Neuronal stem cell (in vitro differentiated cells): ENCODE results near the gene TEDC2. TPM values are rescaled to one million over a fixed set of nuclear protein-coding genes. Genes with fewer than 3 reads are reported as not detected.

Experiments
- DNase-seq: peaks from one replicate; pipeline ENCODE4 v3.0.0-alpha.2; 2013; ENCODE audit warnings: low spot score
- H2AFZ ChIP-seq: one replicate; pipeline ENCODE4 v1.6.1; 2013; ENCODE audit warnings: mild to moderate bottlenecking, low read length, inconsistent platforms
- H2AK5ac ChIP-seq: 2 replicates; pipeline ENCODE4 v1.6.1; 2013; ENCODE audit warnings: low read depth, mild to moderate bottlenecking, inconsistent platforms, low read length, moderate library complexity, mixed read lengths
- H2BK120ac ChIP-seq: 2 replicates; pipeline ENCODE4 v1.6.1; 2013; ENCODE audit warnings: low read depth, mild to moderate bottlenecking, inconsistent platforms, low read length, moderate library complexity, mixed read lengths
- H2BK12ac ChIP-seq: one replicate; pipeline ENCODE4 v1.6.1; 2013; ENCODE audit warnings: low read length, inconsistent platforms
- H2BK15ac ChIP-seq: 2 replicates; pipeline ENCODE4 v1.6.1; 2013; ENCODE audit warnings: mild to moderate bottlenecking, low read length, inconsistent platforms, mixed read lengths
- H2BK5ac ChIP-seq: one replicate; pipeline ENCODE4 v1.6.1; 2013; ENCODE audit warnings: inconsistent platforms, mild to moderate bottlenecking, low read length, moderate library complexity
- H3K14ac ChIP-seq: one replicate; pipeline ENCODE4 v1.6.1; 2013; ENCODE audit warnings: low read length, inconsistent platforms
- H3K18ac ChIP-seq: 2 replicates; pipeline ENCODE4 v1.6.1; 2013; ENCODE audit warnings: low read length, inconsistent platforms
- H3K23ac ChIP-seq: 2 replicates; pipeline ENCODE4 v1.6.1; 2013; ENCODE audit warnings: low read depth, mild to moderate bottlenecking, mixed read lengths, low read length, inconsistent platforms; ENCODE audit not compliant: poor library complexity
- H3K27ac ChIP-seq: replicated peaks from 3 replicates; pipeline ENCODE4 v1.5.1; 2013; ENCODE audit warnings: low read length, inconsistent platforms
- H3K27me3 ChIP-seq, 3 experiments: 2 replicates each; pipeline ENCODE4 v1.6.1; 2013; ENCODE audit warnings: low read length in 3 of 3, mild to moderate bottlenecking in 2 of 3, inconsistent platforms in 1 of 3, low read depth in 1 of 3, mixed read lengths in 1 of 3, moderate library complexity in 1 of 3; ENCODE audit not compliant: control insufficient read depth in 3 of 3, insufficient read depth in 3 of 3
- H3K36me3 ChIP-seq, 2 donors: replicated peaks in 1 of 2; 2 replicates each; pipeline ENCODE4 v1.6.1; 2013; ENCODE audit warnings: low read length in 2 of 2; ENCODE audit not compliant: control insufficient read depth in 2 of 2, insufficient read depth in 2 of 2
- H3K4ac ChIP-seq: 2 replicates; pipeline ENCODE4 v1.6.1; 2013; ENCODE audit warnings: inconsistent platforms, mild to moderate bottlenecking, low read length, moderate library complexity
- H3K4me1 ChIP-seq, 2 donors: 1 replicate in 1 of 2; 2 replicates in 1 of 2; pipeline ENCODE4 v1.6.1; 2013; ENCODE audit warnings: low read length in 2 of 2, low read depth in 1 of 2; ENCODE audit not compliant: control insufficient read depth in 2 of 2, insufficient read depth in 1 of 2
- H3K4me2 ChIP-seq: one replicate; pipeline ENCODE4 v1.6.1; 2013; ENCODE audit warnings: mild to moderate bottlenecking, low read length, inconsistent platforms; ENCODE audit not compliant: insufficient read depth, poor library complexity, severe bottlenecking
- H3K4me3 ChIP-seq, 2 donors: 2 replicates each; pipeline ENCODE4 v1.5.1; 2013; ENCODE audit warnings: low read length in 2 of 2, mild to moderate bottlenecking in 2 of 2, inconsistent platforms in 1 of 2, moderate library complexity in 1 of 2
- H3K79me1 ChIP-seq: one replicate; pipeline ENCODE4 v1.6.1; 2013; ENCODE audit warnings: low read depth, mild to moderate bottlenecking, inconsistent platforms, low read length, moderate library complexity
- H3K9ac ChIP-seq: one replicate; pipeline ENCODE4 v1.6.1; 2013; ENCODE audit warnings: mild to moderate bottlenecking, low read depth, low read length, inconsistent platforms; ENCODE audit not compliant: poor library complexity
- H3K9me3 ChIP-seq, 2 donors: replicated peaks in 1 of 2; 2 replicates each; pipeline versions ENCODE3 to v1.6.1; 2013; ENCODE audit warnings: low read length in 2 of 2, mild to moderate bottlenecking in 2 of 2, inconsistent platforms in 1 of 2, low read depth in 1 of 2, mixed read lengths in 1 of 2, moderate library complexity in 1 of 2; ENCODE audit not compliant: control insufficient read depth in 2 of 2, insufficient read depth in 1 of 2
- H4K8ac ChIP-seq: one replicate; pipeline ENCODE4 v1.6.1; 2013; ENCODE audit warnings: low read depth, mild to moderate bottlenecking, inconsistent platforms, low read length, moderate library complexity
- H4K91ac ChIP-seq: one replicate; pipeline ENCODE4 v1.6.1; 2013; ENCODE audit warnings: low read length, low read depth, mild to moderate bottlenecking, inconsistent platforms; ENCODE audit not compliant: poor library complexity
- WGBS, 2 donors: extraction: QIAGEN DNeasy Blood & Tissue Kit; methylation state at CpG; one replicate each; pipeline ENCODE4 v1.1.7; 2013; ENCODE audit warnings: missing lambda C conversion rate in 2 of 2, mixed read lengths in 1 of 2; ENCODE audit not compliant: insufficient read length in 2 of 2, insufficient replicate concordance in 1 of 2; ENCODE audit errors: extremely low coverage in 2 of 2; 5-methylcytosine and 5-hydroxymethylcytosine counted together
- polyA plus RNA-seq, 2 experiments: library from polyadenylated mRNA; stranded (reverse); fragments of 200-250 nt; gene quantifications; one replicate each; pipeline ENCODE4 v1.2.3, GENCODE V29; 2013

The TEDC2 gene
- 31.4 TPM for polyA plus RNA-seq (2013, experiment 1 of 2)
- polyA plus RNA-seq (2013, experiment 2 of 2), result 29.6 TPM

GRCh38 chr16:2459647-2460390 is at the start of gene TEDC2:
Gene TEDC2 (plus strand): TSS chr16:2460109. CDS start chr16:2460145, 36 bp downstream.
- no CpG with 5 or more reads among the region's 66 CpGs for WGBS, 2 donors
- Histone ChIP-seq H3K4ac (no peak within 1 kb of the TSS), H4K8ac (no peak within 1 kb of the TSS), H3K9ac (peak within 1 kb of the TSS; percentile 91), H3K9me3 (no peaks in the 10 kb centered on the region), H3K27ac (peak within 1 kb of the TSS; percentile 77), H2BK120ac (no peak within 1 kb of the TSS), H2BK12ac (no peak within 1 kb of the TSS), H3K36me3 (peaks cover 45 to 68% of the 10 kb centered on the region in 2 donors), H2AFZ (peak within 1 kb of the TSS; percentile 98), H3K4me1 (peaks cover 13 to 19% of the 10 kb centered on the region in 2 donors), H3K14ac (peak within 1 kb of the TSS; percentile 49), H3K23ac (peak within 1 kb of the TSS; percentile 86), H3K27me3 (no peaks in the 10 kb centered on the region), H2AK5ac (peak within 1 kb of the TSS; percentile 75), H4K91ac (peak within 1 kb of the TSS; percentile 9), H3K4me2 (peak within 1 kb of the TSS; percentile 89), H3K79me1 (peaks cover 19% of the 10 kb centered on the region), H3K4me3 (peak within 1 kb of the TSS; percentile 67 to 92), H2BK15ac (peak within 1 kb of the TSS; percentile 67), H3K18ac (peak within 1 kb of the TSS; percentile 94), H2BK5ac (peak within 1 kb of the TSS; percentile 87)
- peak; percentile 96 for DNase-seq

- Histone ChIP-seq H2BK120ac (no peak overlapping the region), H3K9ac (no peak overlapping the region), H3K23ac (no peak overlapping the region), H4K8ac (no peak overlapping the region), H2BK15ac (no peak overlapping the region), H2BK12ac (no peak overlapping the region), H3K9me3 (no peaks in the 10 kb centered on the region), H3K4me1 (no peaks in the 10 kb centered on the region), H3K27ac (no peak overlapping the region), H2BK5ac (no peak overlapping the region), H3K36me3 (no peaks in the 10 kb centered on the region), H2AK5ac (no peak overlapping the region), H3K4ac (no peak overlapping the region), H4K91ac (no peak overlapping the region), H3K18ac (no peak overlapping the region), H3K4me2 (no peak overlapping the region), H3K4me3 (no peak overlapping the region), H3K27me3 (peaks cover 0 to 12% (median 0%) of the 10 kb centered on the region in 3 experiments), H2AFZ (no peak overlapping the region), H3K79me1 (no peaks in the 10 kb centered on the region), H3K14ac (no peak overlapping the region)
- DNase-seq, result no peak
- no CpG with 5 or more reads among the region's 2 CpGs for WGBS, 2 donors
Measured at GRCh38 chr16:2415085-2415484, 44.8 kb upstream of the TEDC2 start.

- H3K4me2 ChIP-seq, result no peak overlapping the region
- H3K4ac ChIP-seq, result no peak overlapping the region
- no peaks in the 10 kb centered on the region for H3K79me1 ChIP-seq
- no peak overlapping the region for H2BK5ac ChIP-seq
- H3K9ac ChIP-seq, result no peak overlapping the region
- no peaks in the 10 kb centered on the region for H3K36me3 ChIP-seq
- H2AFZ ChIP-seq, result no peak overlapping the region
- no peak overlapping the region for H4K91ac ChIP-seq
- no peak overlapping the region for H2BK15ac ChIP-seq
- no peak for DNase-seq
- H3K27me3 ChIP-seq, result peaks cover 0 to 7% (median 0%) of the 10 kb centered on the region in 3 experiments
- no peak overlapping the region for H3K14ac ChIP-seq
- H3K4me1 ChIP-seq, result no peaks in the 10 kb centered on the region
- H2BK120ac ChIP-seq, result no peak overlapping the region
- no peak overlapping the region for H3K27ac ChIP-seq
- H2BK12ac ChIP-seq, result no peak overlapping the region
- no peak overlapping the region for H3K18ac ChIP-seq
- H3K4me3 ChIP-seq, result no peak overlapping the region
- no peak overlapping the region for H2AK5ac ChIP-seq
- no peak overlapping the region for H3K23ac ChIP-seq
- H4K8ac ChIP-seq, result no peak overlapping the region
- H3K9me3 ChIP-seq, result no peaks in the 10 kb centered on the region
Measured at GRCh38 chr16:2420035-2420434, 39.9 kb upstream of the TEDC2 start.

- no peak overlapping the region for H3K27ac ChIP-seq
- no peaks in the 10 kb centered on the region for H3K4me1 ChIP-seq
- no peak overlapping the region for H4K91ac ChIP-seq
- H3K23ac ChIP-seq, result no peak overlapping the region
- H2AK5ac ChIP-seq, result no peak overlapping the region
- H2AFZ ChIP-seq, result peak overlapping the region; percentile 49
- no peak overlapping the region for H2BK5ac ChIP-seq
- no peak for DNase-seq
- no CpG with 5 or more reads among the region's 7 CpGs for WGBS, 2 donors
- H3K4me3 ChIP-seq, result peak overlapping the region in 1 of 2 donors; percentile 45
- no peak overlapping the region for H3K4ac ChIP-seq
- H3K79me1 ChIP-seq, result no peaks in the 10 kb centered on the region
- H3K9me3 ChIP-seq, result no peaks in the 10 kb centered on the region
- H3K4me2 ChIP-seq, result no peak overlapping the region
- H3K9ac ChIP-seq, result no peak overlapping the region
- no peak overlapping the region for H2BK120ac ChIP-seq
- H3K18ac ChIP-seq, result no peak overlapping the region
- H3K27me3 ChIP-seq, result peaks cover 0 to 7% (median 0%) of the 10 kb centered on the region in 3 experiments
- H2BK12ac ChIP-seq, result no peak overlapping the region
- H4K8ac ChIP-seq, result no peak overlapping the region
- H3K14ac ChIP-seq, result no peak overlapping the region
- H3K36me3 ChIP-seq, result no peaks in the 10 kb centered on the region
- no peak overlapping the region for H2BK15ac ChIP-seq
Measured at GRCh38 chr16:2422123-2422867, 37.6 kb upstream of the TEDC2 start.
